ACC112 (cell line): ENCODE data around the gene TTC1.
"Not testable (repeated sequence)": the region's sequence is repeated elsewhere in the genome, so short reads cannot be mapped to it uniquely, and the experiment has no call there.

Experiments
- H2AFZ ChIP-seq: fragments of 200-600 bp; sonication (generic); one replicate; pipeline ENCODE4 v1.6.0; 2017; ENCODE audit warnings: antibody characterized with exemption, low read length; ENCODE audit not compliant: unreplicated experiment
- H3K27ac ChIP-seq: fragments of 200-600 bp; sonication (generic); 2 replicates; pipeline ENCODE4 v1.5.1; 2014; ENCODE audit warnings: low read depth, mild to moderate bottlenecking, antibody characterized with exemption, low read length, moderate library complexity
- H3K27me3 ChIP-seq: fragments of 200-600 bp; sonication (generic); 2 replicates; pipeline ENCODE4 v1.6.1; 2014; ENCODE audit warnings: mild to moderate bottlenecking, antibody characterized with exemption, low read length, moderate library complexity, mixed read lengths; ENCODE audit not compliant: insufficient read depth
- H3K36me3 ChIP-seq: fragments of 200-600 bp; sonication (generic); 2 replicates; pipeline ENCODE4 v1.6.1; 2016; ENCODE audit warnings: mild to moderate bottlenecking, antibody characterized with exemption, low read length, moderate library complexity, mixed read lengths; ENCODE audit not compliant: insufficient read depth
- H3K4me1 ChIP-seq: fragments of 200-600 bp; sonication (generic); one replicate; pipeline ENCODE4 v1.6.1; 2016; ENCODE audit warnings: low read length, mixed read lengths; ENCODE audit not compliant: insufficient read depth, unreplicated experiment, control insufficient read depth
- H3K4me3 ChIP-seq: fragments of 200-600 bp; sonication (generic); 2 replicates; pipeline ENCODE4 v1.5.1; 2014; ENCODE audit warnings: mild to moderate bottlenecking, low read depth, low read length
- H3K79me2 ChIP-seq: fragments of 200-600 bp; sonication (generic); one replicate; pipeline ENCODE4 v1.6.0; 2016; ENCODE audit warnings: low read length; ENCODE audit not compliant: control insufficient read depth, unreplicated experiment, insufficient read depth

TTC1 gene

DNA sequence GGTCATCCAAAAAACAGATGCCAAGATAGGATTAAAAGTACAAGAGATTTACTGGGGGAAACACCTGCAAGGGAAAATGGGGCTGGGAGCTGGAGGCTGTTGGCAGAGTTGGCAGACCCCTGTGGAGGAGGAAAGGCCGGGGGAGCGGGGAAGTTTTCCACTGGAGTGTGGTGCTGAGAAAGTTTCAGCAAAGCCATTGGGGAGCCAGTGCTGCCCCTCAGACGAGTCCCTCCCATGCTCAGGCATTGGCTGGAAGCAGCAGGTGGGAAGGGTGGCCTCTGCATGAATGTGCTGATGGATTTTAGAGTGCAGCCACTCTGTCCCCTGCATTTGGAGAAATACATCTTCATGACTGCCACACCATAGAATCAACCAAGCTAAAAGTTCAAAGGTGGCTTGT lies 52.8 kb downstream of the TTC1 start:
- H3K36me3 ChIP-seq, result peaks cover 13% of the 10 kb centered on the region
- H2AFZ ChIP-seq, result no peak overlapping the region
- H3K79me2 ChIP-seq, result no peaks in the 10 kb centered on the region
- no peaks in the 10 kb centered on the region for H3K27me3 ChIP-seq
- no peak overlapping the region for H3K27ac ChIP-seq
- H3K4me1 ChIP-seq, result no peaks in the 10 kb centered on the region
- H3K4me3 ChIP-seq, result no peak overlapping the region

DNA sequence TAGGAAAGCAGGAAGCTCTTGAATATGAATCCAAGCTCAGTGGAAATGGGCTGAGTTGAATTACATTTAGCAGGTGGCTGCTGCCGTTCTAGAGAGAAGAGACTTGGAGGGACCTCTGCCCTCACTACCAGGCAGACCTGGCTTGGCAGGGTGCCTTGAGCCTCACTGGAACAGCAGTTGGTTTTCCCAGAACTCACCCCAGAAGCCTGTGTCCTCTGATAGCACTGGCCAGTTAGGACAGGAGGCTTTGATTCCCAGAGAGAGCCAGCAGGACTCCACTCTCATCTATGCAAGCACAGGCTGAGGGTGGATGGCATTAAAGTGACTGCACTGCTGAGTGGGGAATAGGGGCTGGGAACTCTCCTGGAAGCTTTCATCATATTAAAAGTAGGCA lies 55.5 kb downstream of the TTC1 start:
- Histone ChIP-seq H3K27me3 (no peaks in the 10 kb centered on the region), H3K4me3 (no peak overlapping the region), H3K36me3 (peaks cover 13% of the 10 kb centered on the region), H2AFZ (no peak overlapping the region), H3K79me2 (no peaks in the 10 kb centered on the region), H3K4me1 (no peaks in the 10 kb centered on the region), H3K27ac (no peak overlapping the region)

DNA sequence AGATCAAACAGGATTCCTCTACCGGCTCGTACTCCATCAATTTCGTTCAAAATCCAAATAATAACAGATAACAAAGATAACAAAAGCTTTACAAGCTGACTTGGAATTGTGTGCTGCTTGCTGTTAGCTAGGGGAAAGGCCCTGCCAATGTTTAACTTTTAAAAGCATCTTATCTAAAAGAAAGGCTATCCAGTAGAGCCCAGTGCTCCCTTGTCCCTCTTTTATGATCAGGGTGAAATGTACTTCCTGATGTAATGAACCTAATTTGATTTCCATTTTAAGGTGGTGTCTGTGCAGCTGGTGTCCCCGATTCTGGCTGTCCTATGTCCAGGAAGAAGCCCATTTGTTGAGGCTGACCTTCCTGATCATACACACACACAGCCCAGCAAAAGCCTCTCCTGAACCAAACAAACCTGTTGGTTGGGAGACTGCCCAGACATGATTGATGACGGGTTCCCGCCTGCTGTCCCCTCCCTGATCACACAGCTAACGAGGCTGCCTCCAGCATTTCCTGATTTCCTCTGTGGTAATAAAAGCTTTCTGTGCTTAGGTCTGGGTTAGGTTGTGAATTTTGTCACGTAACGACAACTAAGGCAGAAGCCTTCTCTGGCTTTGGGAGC lies 56.2 kb downstream of the TTC1 start:
- H2AFZ ChIP-seq, result no peak overlapping the region
- H3K4me1 ChIP-seq, result no peaks in the 10 kb centered on the region
- H3K79me2 ChIP-seq, result no peaks in the 10 kb centered on the region
- H3K4me3 ChIP-seq, result no peak overlapping the region
- no peaks in the 10 kb centered on the region for H3K27me3 ChIP-seq
- peaks cover 13% of the 10 kb centered on the region for H3K36me3 ChIP-seq
- H3K27ac ChIP-seq, result no peak overlapping the region

DNA sequence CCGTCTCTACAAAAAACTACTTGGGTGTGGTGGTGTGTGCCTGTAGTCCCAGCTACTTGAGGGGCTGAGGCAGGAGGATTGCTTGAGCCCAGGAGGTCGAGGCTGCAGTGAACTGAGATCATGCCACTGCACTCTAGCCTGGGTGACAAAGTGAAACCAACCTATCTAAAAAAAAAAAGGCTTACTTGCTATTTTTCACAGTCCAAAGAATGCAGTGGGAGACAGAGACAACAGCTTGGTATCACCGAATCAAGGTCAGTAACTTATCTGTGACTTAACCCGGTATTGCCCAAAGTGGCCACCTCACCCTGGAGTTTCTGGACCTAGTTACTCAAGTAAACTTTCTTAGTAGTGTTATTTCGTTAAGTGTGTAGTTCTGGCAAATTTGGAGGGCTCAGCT lies 60.2 kb downstream of the TTC1 start:
- not testable (repeated sequence) for H3K79me2 ChIP-seq, H3K4me3 ChIP-seq, H2AFZ ChIP-seq, H3K27ac ChIP-seq, H3K27me3 ChIP-seq, H3K4me1 ChIP-seq
- peaks cover 13% of the 10 kb centered on the region for H3K36me3 ChIP-seq

DNA sequence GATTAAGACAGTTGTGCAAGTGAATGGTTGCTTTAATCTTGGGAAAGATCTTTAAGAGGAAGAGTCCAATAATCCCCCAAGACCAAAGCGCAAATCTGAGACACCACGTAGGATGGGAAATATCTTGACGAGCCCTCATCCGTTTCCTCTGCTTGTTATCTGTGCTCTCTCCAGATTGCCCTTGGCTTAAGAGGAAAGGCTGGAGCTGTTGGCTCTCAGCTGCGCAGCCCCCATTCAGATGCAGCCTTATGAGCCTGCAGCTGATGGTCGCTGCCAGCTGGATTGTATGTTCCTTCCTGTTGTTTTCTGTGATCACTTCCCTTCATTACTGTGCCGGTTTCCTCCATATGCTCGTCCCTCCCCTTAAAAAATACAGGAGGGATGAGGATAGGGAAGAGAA lies 62.6 kb downstream of the TTC1 start:
- Histone ChIP-seq H3K27ac (no peak overlapping the region), H3K79me2 (no peaks in the 10 kb centered on the region), H3K36me3 (no peaks in the 10 kb centered on the region), H3K27me3 (no peaks in the 10 kb centered on the region), H3K4me3 (no peak overlapping the region), H3K4me1 (no peaks in the 10 kb centered on the region), H2AFZ (no peak overlapping the region)

DNA sequence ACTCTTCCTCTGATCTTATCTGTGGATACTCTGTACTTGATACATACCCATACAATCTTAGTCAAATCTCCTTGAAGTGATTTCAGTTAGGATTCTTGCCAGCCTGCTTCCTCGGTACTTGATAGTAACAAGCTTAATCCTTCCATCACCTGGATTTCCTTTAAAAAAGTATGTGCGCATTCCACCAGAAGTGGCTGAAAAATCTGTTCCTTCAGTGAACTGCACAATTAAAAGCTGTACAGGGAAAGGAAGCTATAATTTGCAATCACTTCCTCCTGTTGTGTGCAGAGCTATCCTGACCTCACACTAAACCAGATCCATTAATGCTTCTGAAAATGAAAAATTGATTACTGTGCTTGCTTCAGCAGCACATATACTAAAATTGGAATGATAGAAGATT lies 63.0 kb downstream of the TTC1 start:
- H3K27me3 ChIP-seq, result no peaks in the 10 kb centered on the region
- no peaks in the 10 kb centered on the region for H3K79me2 ChIP-seq
- no peaks in the 10 kb centered on the region for H3K36me3 ChIP-seq
- H2AFZ ChIP-seq, result no peak overlapping the region
- no peaks in the 10 kb centered on the region for H3K4me1 ChIP-seq
- no peak overlapping the region for H3K4me3 ChIP-seq
- H3K27ac ChIP-seq, result no peak overlapping the region

DNA sequence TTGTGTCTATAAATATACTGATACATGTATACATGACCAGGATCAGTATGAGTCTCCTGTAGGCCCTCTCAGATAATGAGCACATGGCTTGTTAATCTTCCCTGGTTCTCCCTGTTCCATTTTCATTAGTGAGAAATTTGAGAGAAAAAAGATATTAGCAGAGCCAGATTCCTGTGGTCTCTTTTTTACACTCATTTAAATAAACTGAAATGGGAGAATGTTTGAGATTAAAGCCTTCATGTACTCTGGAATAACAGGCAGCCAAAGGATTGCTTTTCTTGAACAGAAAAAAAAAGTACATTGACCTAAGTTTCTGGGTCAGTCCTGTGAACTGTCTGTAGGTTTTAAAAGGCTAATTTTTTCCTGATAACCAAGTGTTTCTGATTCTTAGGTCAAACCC lies 66.1 kb downstream of the TTC1 start:
- Histone ChIP-seq H3K4me1 (no peaks in the 10 kb centered on the region), H3K36me3 (no peaks in the 10 kb centered on the region), H3K27me3 (no peaks in the 10 kb centered on the region), H2AFZ (no peak overlapping the region), H3K79me2 (no peaks in the 10 kb centered on the region), H3K27ac (no peak overlapping the region), H3K4me3 (no peak overlapping the region)

DNA sequence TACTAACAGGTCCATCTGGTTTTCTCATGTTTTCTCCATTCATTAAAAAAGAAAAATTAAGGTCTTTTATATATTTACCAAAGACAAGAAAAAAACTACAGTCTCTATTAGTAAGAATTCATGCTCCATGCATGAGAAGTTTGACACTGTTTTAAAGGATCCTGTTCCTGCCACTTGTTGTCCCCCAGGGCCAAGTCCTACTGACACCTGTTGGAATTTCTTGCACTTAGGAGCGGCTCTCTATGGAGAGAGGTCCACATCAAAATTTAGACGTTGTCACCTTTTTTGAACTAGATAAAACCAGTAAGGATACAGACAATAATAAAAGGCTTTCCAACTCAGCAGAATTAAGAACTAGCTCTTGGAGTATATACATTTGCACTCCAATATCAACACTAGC lies 68.1 kb downstream of the TTC1 start:
- no peaks in the 10 kb centered on the region for H3K27me3 ChIP-seq
- H3K27ac ChIP-seq, result no peak overlapping the region
- no peak overlapping the region for H2AFZ ChIP-seq
- H3K4me1 ChIP-seq, result no peaks in the 10 kb centered on the region
- H3K36me3 ChIP-seq, result no peaks in the 10 kb centered on the region
- H3K79me2 ChIP-seq, result peaks cover 3% of the 10 kb centered on the region
- H3K4me3 ChIP-seq, result no peak overlapping the region

DNA sequence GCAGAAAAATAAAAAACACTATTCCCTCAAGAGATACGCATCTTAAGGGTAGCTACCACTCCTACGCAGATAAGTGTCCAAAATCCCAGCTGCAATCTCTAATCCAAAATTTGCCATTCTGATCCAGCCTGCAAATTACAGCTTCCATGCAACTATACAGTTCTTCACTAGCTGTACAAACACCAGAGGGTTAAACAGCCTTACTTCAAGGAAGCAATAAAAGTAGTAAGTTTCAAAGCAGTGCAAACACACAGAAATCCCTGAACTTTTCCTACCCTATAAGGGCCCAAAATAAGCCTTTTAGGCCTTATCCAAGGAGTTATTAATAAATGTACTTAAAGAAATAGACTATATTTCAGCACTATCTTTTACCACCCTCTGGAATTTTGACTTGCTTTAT lies 70.8 kb downstream of the TTC1 start:
- H2AFZ ChIP-seq, result no peak overlapping the region
- no peak overlapping the region for H3K4me3 ChIP-seq
- H3K36me3 ChIP-seq, result no peaks in the 10 kb centered on the region
- no peak overlapping the region for H3K27ac ChIP-seq
- H3K79me2 ChIP-seq, result peaks cover 3% of the 10 kb centered on the region
- H3K4me1 ChIP-seq, result peaks cover 23% of the 10 kb centered on the region
- H3K27me3 ChIP-seq, result no peaks in the 10 kb centered on the region

DNA sequence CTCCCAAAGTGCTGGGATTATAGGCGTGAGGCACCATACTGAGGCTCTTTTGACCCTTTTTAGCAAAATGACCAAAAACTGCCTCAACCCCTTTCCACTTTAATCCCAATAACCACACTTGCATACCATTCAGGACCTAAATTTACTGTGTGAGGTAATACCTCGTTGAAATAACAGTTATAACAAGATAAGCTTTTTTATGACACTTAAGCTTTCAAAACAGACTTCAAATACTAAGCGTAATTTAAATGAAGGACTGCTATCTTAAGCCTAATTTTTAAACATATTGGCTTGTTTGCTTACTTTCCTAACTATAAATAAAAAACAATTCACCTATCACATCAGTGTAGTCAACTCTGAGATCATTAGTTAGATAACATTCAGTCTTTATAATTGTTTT lies 72.6 kb downstream of the TTC1 start:
- Histone ChIP-seq H3K36me3 (no peaks in the 10 kb centered on the region), H3K4me3 (no peak overlapping the region), H3K4me1 (peaks cover 23% of the 10 kb centered on the region), H3K27ac (no peak overlapping the region), H2AFZ (no peak overlapping the region), H3K27me3 (no peaks in the 10 kb centered on the region), H3K79me2 (peaks cover 3% of the 10 kb centered on the region)

DNA sequence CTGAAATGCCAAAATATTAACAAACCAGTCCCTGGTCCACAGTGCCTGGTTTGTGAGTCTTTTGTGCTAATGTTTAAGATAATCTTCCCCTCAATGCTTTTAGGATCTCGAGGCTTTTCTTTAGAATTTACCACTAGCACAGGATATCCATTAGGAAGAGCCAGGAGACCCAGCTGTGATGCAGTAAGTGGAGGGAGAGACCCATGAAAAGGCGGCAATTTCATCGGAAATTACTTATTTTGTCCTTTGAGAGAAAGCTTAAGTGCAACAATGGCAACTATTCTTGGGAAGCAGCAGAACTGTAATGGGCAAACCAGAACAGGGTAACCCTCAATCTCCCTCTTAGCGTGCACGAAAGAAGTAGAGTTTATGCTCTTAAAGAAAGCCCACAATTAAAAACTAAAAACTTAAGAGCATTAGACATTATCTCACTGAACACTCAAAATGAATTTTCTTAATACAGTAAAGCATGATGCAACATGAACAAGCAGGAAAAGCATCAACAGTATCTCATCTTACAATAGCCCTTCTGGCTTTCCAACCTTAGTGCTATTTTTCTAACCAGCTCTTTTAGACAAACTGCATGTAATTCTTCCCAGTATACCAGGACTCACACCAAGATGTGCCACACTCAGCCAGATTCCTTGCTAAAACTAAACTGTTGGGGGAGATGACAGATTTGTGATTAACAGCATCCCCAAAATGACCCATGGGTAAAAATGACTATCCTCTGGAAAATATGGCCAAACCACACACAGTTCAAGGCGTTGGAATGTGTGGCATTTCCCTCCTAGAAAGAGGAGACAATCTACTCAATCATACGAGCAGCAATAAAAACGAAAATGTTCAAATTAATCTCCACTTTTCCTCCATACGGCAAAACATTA lies 73.9 kb downstream of the TTC1 start:
- Histone ChIP-seq H3K4me3 (peak overlapping the region; percentile 64), H3K36me3 (no peaks in the 10 kb centered on the region), H3K27ac (peak overlapping the region; percentile 68), H2AFZ (no peak overlapping the region), H3K4me1 (peaks cover 23% of the 10 kb centered on the region), H3K27me3 (no peaks in the 10 kb centered on the region), H3K79me2 (peaks cover 3% of the 10 kb centered on the region)
